Transverse colon (tissue), 4 donors: ENCODE results near the gene GMPR2.

ENCODE experiments used
- CTCF ChIP-seq, 5 experiments: fragments of 200-600 bp in 3 of 5; fragments of 450-650 bp in 2 of 5; sonication (generic) in 3 of 5; IDR thresholded peaks; 1 replicate in 2 of 5; 2 replicates in 3 of 5; pipeline ENCODE4 v1.5.1; 2016 to 2017; ENCODE audit warnings: antibody characterized with exemption in 5 of 5, inconsistent platforms in 3 of 5, mild to moderate bottlenecking in 2 of 5, moderate library complexity in 1 of 5
- EP300 ChIP-seq: sonication (generic); formaldehyde crosslinking; IDR thresholded peaks from one replicate; pipeline ENCODE4 v1.6.1; 2017; ENCODE audit warnings: antibody characterized with exemption, low read depth
- POLR2A ChIP-seq: fragments of 450-650 bp; IDR thresholded peaks from one replicate; pipeline ENCODE4 v1.6.1; 2016; ENCODE audit warnings: antibody characterized with exemption, mild to moderate bottlenecking, moderate library complexity
- POLR2AphosphoS5 ChIP-seq, 3 donors: sonication (generic); formaldehyde crosslinking; IDR thresholded peaks; one replicate each; pipeline ENCODE4 v1.6.1; 2016; ENCODE audit warnings: antibody characterized with exemption in 3 of 3

- TF ChIP-seq CTCF (IDR thresholded peaks at IDR 0.05) (no peak), POLR2AphosphoS5 (IDR thresholded peaks at IDR 0.05) (no peak), EP300 (no peak), POLR2A (no peak)
Observed at GRCh38 chr14:24219080-24219479, 13.6 kb upstream of the GMPR2 start.
